CD4-positive, alpha-beta T cell treated with Interleukin-21 for 1 hour (primary cell): ENCODE data around the gene CNTNAP4.

Experiments
- DNase-seq: peaks from one replicate; pipeline ENCODE4 v3.0.0-alpha.2; 2020

CNTNAP4 gene

DNA sequence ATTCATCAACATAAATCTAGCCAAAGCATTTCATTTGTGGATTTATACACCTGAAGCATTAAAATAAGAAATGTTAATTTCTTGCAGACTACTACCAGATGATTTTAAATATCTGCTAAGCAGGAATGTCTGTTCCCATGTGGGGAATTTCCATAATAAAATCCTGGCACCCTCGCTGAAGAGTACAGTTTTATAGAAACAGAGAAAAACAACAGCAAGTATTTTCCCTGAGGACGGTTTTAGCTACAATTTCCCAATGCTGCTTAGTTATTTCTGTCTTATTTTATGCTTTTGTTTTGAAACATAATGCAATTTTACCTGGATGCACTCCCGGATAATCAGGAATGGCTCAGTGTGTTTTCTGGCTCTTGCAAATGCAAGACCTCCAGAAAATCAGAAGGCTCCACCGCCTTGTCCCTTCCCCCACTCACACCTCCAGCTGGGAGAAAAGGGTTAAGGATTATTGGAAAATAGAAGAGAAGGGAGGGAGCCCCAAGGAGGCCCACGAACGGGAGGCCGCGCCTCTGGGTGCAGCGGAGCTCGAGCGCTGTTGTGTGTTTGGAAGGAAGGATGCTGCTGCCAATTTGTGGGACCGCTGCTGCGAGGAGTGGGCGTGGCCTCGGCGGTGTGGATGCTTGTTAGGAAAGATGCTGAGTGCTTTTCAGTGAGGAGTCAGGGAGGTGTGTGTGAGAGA, at the start of gene CNTNAP4:
Gene CNTNAP4 (plus strand): TSS at position 657 of the 694 bp plus-strand sequence. CDS start 262 bp downstream, outside the sequence.
- DNase-seq = no peak

DNA sequence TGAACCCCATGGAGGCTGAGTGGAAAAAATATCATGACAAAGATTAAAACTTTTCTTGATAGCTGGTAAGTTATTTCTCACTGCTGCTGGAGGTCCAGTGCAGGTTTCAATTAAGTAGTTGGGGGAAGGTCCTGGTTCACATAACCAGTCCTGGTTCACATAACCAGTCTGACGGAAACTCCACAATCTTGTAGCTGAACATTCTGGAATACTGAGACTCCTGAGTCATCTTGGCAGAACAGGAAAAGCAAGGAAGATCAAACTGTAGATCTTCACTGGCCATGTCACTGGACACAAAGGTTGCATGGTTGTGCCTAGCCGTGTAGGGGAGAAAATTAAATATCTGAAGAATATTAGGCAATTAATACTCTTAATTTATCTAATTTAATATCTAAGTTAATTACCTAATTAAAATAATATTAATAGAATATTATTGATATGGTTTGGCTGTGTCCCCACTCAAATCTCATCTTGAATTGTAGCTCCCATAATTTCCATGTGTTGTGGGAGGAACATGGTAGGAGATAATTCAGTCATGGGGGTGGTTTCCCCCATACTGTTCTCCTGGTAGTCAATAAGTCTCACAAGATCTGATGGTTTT, 48.6 kb upstream of the CNTNAP4 start:
- no peak for DNase-seq

DNA sequence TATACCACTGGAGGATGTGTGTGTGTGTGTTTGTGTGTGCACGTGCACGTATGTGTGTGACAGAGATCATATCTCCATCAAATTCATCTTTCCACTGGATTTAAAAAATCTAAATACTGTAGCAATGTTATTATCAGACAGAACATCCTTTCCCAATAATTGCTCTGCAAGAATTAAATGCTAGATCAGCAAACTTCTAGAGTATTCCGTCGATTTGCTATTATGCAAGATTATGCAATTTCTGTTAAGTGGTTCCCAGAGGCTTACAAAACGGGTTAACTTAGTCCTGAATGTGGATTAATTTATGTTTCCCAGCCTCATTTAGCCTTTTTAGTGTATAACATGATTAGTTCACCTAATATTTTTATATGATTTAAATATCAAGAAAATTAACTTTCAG, 44.5 kb upstream of the CNTNAP4 start:
- DNase-seq = no peak

DNA sequence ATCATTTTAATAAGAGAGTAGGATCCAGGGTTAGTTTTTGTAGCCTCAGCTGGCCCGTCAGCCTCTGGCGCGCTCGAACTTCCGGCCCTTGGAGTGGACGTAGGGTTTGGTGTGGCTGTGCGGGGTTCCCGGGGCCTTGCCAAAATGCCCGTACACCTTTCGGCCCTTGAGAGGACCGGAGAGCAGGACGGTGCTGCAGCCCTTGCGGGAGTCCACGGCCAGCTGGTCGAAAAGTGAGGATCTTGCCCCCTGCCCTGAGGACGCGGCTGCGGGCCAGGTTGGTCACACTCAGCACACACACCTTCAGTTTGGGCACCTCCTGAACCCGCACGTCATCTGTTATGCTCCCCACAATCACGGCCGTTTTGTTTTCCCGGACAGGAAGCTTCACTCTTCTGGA, 42.2 kb upstream of the CNTNAP4 start:
- DNase-seq = no peak

DNA sequence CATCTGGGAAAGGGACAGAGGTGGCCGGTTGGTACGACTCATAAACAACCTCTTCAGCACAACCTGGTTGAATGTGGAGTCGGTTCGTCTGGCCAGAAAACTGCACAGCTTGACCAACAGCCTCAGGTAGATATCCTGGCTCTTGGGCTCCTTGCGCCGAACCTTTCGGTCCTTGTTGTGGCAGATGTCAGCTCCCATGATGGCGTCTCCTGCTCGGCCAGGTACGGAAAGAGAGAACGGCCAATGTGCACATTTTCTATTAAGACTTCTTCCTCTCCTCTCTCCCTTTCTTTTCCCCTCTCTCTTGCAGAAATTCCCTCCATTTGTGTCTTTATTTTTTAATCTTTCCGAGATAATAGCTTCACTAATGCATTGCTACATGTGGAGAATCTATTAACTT, 41.8 kb upstream of the CNTNAP4 start:
- DNase-seq = no peak

DNA sequence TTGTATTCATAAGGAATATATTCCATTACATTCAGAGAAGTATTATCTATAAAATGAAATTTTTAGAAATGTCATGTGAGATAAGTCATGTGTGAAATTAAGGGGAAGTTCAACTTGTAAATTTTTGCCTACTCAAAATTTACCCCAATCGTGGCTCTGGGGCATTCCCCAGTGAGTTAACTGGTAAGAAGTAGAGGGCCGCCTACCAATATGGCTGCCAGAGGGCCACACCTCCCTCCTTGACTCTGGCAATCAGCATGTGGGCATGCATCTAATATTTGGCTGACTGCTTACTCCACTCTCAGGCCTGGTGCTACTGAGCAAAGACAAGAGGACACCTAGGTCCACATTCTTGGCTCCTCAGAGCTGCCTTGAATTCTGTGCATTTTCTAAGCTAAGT, 39.7 kb upstream of the CNTNAP4 start:
- DNase-seq = no peak

DNA sequence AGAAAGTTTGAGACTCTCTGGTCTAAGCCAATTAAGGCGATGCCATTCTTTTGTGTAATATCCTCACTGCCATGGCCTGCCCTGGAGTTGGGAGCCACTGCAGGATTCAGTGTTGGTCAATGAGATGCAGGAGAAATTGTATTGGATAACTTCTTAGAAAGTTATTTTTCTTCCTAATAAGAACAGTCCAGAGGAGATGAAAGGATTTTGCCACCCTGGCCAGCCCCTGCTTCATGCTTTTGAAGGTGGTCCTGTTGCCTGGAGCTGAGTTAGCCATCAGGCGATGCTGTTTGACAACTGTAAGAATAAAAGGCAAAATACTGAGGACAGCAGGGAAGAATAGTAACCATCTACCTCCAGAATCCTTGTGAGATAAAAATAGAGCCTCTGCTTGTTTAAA, 35.4 kb upstream of the CNTNAP4 start:
- DNase-seq = no peak

DNA sequence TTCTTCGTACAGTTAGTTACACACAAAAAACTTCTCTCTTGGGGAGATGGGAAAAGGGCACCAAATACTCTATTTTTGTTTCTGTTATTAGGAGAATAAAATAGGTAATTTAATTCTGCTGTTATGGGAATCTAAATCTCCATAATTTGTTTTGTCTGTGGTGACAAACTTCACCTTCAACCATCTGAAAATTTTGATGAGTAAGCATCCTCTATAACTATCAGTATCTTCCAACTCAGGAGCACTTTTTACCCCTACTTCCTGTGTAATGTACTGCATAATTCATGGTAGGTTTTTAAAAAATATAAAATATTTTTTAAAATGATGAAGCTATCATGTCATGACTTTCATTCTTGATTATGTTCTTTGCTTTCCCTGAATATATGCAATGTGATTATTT, 33.6 kb upstream of the CNTNAP4 start:
- DNase-seq = no peak

DNA sequence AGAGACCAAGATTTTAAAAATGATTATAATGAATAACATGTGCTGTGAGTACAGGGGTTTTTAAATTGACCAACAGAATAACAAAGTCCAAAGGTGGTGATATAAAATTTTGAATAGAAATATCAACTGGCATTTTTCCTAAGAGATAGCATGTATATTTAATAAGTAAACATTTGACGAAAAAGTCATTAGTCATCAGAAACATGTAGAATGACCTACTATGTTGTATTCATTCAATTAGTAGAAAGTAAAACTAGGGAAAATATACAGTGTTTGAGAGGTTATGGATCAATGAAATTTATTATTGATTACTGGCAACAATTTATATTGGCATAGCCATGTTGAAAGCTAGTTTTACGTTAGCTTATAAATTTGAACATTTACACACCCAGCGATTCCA, 30.6 kb upstream of the CNTNAP4 start:
- no peak for DNase-seq

DNA sequence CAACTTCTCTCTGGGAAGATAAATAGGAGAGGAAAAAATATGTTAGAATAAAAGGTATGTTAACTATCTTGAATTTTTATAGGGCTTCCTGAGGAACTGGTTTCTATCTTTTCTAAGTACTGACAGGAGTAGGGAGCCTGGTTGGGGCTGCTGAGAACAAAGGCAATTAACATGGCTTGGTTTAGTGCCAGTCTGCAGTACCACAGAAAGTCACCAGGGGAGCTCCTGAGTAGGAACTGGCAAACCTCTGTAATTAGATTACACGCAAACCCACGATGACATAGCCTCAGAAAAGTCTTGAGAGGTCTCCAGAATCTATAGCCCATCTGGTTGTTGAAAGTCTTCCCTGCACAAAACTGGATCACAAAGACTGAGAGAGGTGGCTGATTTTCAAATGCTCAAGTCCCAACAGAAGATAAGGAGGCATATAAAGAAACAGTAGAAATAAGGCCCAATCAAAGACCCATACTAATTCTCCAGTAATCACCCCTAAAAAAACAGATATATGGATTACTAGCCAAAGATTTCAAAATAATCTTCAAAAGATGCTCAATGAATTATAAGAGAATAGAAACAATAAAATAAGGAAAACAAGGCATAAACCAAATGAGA, 11.7 kb upstream of the CNTNAP4 start:
- no peak for DNase-seq

DNA sequence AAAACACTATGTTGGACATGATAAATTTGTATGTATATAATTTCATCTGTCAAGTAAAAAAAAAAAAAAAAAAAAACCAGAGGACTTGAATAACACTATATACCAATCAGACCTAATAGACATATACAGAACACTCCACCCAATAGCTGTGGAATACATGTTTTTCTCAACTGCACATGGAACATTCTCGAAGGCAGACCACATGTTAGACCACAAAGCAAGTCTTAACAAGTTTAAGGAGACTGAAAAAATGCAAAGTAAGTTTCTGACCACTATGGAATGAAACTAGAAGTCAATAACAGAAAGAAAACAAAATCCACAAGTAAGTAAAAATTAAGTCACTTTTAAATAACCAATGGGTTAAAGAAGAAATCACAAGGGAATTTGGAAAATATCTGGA, 8.4 kb upstream of the CNTNAP4 start:
- DNase-seq = no peak

DNA sequence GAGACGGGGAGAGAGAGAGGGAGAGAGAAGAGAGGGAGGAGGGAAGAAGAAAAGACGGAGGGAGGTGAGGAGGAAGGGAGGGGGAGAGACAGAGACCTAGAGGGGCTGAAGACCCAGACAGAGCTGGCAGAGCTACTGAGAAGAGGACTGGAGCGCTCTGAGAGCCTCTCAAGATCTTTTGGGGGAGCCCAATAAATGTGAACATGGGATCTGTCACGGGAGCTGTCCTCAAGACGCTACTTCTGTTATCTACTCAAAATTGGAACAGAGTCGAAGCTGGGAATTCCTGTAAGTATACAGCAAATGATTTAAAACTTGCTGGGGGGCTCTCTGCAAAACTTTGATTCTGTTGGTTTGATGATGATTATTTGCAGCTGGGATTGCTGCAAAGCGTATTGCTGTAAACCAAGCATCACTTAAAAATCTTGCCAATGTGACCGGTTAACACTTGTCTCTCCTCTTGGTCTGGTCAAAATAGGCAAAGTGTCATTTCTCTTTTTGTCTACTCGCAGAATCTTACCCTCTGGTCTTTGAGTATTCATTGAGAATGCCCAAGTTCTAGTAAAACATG, 344 bp downstream of the CNTNAP4 start:
- no peak for DNase-seq

DNA sequence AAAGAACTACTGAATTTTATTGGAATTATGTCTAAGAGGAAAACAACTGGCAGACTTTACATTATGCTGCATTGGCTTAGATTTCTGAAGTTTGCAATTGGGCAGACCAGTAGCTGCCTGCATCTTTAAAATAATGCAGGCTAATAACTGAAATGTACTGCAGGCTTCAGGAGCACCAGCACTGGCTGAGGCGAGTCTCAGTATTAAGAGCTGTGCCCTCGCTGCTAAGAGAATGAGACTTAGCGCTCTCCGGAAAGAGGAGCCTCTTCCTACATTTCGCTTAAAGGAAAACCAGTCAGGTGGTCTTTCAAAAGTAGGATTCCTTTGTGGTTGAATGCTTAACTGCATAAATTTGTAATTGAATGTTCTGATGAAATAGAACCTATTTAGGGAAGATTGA, 885 bp downstream of the CNTNAP4 start:
- DNase-seq = no peak

DNA sequence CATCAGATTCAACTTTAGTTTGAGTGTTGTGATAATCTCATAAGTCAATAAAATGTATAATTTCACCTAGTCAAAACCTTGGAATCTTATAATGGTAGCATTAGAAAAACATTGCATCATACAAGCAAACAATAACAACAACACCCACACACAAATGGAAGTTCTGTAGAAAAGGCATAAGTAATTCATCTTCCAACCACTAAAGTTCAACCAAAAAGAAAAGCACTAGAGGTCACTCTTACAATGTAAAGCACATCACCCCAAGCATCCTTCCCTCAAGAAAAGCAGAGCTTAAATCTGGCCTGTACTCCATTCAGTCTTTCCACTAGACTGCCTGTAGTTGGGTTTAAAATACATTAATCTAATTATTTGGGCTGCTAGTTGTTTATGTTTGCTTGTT, 1.8 kb downstream of the CNTNAP4 start:
- no peak for DNase-seq

DNA sequence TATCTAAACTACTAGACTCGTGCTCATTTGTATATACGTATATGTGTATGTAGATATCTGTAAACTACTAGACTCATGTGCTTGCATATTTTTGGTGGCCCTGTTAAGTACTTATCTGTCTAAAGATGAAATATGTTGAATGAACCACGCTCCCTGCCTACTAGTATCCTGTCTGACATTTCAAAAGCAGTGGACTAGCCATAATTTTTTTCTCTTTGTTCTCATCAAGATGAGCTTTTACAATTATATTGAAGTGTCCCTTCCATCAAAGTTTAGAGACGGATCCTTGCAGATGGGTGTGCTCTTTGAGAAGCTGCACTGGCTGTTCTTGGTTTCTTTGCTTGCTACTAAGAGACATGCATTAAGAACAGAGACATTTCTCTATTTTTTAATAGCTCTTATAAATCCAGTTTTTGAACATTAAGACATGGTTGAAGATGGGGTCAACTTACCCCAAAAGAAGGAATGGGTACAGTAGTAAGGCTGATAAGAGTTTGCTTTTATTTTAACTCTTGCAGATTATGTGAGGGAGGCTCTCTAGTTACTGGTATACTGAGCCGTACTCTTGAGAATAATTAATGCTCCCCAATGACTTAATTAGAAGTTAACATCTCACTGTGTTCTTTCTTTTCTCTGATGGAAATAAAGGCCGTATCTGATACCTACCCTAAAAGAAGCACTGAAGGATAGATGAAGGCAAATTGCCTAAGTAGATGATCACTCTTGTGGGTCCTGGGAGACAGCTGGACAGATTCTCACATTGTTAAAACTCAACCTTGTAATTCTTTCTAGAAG, 3.4 kb downstream of the CNTNAP4 start:
- DNase-seq = no peak

DNA sequence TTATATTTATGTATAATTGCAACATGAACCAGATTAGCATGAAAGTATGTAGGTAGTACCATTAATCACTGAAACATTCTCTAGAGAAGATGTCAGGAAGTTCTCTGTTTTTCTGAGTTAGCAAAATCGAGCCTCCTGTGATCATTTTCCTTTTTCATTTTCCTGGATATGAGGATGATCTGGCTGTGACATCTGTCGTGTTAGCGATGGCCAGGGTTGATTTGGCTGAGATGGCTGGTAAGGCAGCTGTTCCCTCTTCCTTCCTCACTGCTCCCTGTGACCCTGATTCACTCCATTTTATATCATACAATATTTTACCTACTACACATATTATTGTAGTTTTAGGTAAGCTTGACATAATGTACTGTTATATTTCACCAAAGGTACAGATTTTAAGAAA, 10.3 kb downstream of the CNTNAP4 start:
- no peak for DNase-seq

DNA sequence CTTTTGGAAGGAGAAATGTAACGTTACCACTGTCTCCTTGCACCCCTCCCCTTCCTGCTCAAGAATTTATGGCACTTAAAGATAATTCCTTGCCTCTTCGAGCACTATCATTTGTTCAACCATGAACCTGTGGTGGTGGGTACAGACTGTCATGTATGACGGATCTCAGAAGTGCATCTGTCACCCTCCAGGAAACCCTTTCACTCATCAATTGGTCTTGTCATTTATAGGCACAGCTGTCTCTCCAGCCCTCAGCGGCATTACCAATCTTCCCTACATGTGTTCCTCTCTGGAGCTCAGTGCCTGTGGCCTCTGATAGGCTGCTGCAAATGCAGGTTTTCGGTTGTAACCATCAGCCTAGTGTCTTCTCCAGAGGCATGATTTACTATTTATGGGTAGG, 15.0 kb downstream of the CNTNAP4 start:
- DNase-seq = no peak

DNA sequence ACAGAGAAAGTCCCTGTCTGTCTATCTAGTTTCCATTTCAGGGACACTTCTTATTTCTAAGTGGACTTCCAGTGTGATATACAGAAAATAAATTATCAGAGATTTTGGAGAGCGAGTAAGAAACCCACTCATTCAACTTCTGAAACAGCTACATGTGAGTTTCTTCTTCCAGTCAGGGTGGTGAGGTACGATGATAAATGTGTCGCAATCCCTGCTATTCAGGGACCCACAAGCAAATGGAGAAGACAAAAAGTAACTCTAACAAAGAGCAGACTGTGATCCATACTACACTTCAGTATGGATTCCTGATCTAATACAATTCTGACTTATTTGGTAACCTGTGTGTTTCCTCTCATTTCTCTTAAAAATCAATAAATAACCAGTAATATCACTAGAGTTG, 16.8 kb downstream of the CNTNAP4 start:
- no peak for DNase-seq

DNA sequence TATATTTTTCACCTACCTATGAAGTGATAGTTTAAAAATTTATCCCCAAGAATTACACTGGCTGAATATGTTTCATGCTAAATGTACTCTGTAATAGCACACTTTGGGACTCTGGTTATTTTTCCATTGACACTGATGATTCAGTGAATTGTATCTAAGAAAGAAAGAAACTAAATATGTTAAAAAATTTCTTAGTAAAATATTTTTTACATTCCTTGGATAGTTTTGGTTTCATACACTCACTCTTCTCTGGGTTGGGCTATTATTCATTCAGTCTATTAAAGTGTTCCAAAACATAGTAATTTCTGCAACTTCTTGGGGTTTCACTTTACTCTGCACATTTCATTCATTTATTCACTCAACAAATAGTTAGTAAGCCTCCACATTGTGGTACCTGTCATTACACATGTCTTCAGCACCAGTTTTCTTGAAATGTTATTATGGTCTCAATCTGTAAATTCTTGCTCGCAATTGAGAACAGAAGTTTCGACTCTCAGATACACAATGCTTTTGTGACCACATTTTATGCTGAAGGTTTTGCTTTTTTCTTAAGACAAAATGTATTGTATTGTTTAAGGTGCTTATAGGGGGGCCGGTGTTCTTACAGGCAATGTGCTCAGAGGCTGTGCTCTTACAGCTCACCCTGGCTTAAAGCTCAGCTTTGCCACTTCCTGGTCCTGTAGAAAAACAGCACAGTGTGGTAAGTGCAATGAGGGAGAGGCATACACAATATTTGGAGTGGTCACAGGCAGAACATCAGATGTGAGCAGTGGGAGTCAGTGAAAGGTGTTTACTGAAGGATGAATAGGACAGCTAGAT, 17.4 kb downstream of the CNTNAP4 start:
- no peak for DNase-seq

DNA sequence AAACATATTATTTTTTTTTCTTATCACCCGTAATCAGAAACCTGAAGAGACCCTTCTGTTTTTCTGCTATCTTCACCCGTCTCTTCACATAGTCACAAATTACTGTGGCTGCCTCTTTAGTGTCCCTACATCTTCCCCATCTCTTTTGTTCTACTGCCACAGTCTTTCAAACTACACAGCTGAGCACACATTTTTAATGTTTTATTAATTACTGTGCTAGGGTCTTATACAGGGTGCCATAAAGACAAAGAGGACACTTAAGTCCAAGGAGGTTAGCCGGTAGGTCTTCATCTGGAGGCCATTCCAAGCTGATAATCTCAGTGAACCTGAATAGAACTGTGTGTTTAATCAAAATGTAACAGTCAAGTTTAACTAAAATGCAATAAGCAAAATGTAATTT, 20.7 kb downstream of the CNTNAP4 start:
- DNase-seq = no peak

DNA sequence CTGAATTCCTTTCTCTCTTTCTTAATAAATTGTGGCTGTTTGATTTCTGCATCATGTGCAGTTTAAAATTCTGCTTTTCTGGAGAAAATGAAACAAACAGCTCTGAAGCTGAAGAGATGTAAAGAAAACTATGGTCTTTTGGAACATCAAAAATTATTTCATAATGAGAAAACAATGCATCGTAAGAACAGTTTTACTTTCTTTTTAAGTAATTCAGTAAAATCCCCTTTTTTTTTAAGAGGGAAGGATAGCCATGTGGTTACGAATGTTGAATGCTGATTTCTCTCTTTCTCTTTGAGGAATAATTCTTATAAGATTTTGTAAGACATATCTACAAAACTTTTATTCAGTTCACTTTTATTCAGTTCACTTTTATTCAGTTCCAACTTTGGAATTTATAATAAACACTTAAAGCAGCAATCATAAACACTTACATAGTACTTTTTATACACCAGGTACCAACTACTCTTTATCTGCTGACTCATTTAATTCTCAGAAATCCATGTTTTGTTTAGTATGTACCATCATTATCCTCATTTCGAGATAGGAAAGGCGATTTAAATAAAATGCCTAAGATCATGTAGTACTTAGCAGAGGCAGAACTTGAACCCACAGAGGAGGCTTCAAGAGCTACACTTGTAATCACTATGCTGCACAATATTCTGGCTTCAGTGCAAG, 26.6 kb downstream of the CNTNAP4 start:
- DNase-seq = no peak
